ENCODE measurements around the gene BRWD1. TPM values are rescaled to one million over a fixed set of nuclear protein-coding genes. Genes with fewer than 3 reads are reported as not detected.
"Not testable (repeated sequence)": the region's sequence is repeated elsewhere in the genome, so short reads cannot be mapped to it uniquely, and the experiment has no call there.

Gene BRWD1
- total and polyA plus RNA-seq, 2 of the 13 experiments (the other 11 are each of a cell fraction or from before 2014, with no cell fraction given): 13.9 to 28.0 TPM

GRCh38 chr21:39136711-39137110 lies 176.7 kb downstream of the BRWD1 start:
- H3K4me1 ChIP-seq (ENCODE audit: insufficient read depth, low read length): peaks cover 59% of the 10 kb centered on the region
- 0 out of 2 replicates have a peak, but pooled peaks have one; percentile 0 for TF ChIP-seq ZNF121 (CRISPR knock-in tag; IDR thresholded peaks at IDR 0.05)
- no peak for TF ChIP-seq LRRFIP1 (CRISPR knock-in tag; conservative IDR thresholded peaks at IDR 0.05)
- H3K79me2 ChIP-seq (ENCODE audit: insufficient read depth, low read length): no peaks in the 10 kb centered on the region
- H3K27me3 ChIP-seq (ENCODE audit: control insufficient read depth in 1 of 2, insufficient read depth in 2 of 2, low read length in 2 of 2): peaks cover 0 to 12% of the 10 kb centered on the region in 2 experiments; a peak in 1 of 5 replicates
- 84% methylated on average over 3 of the region's 5 CpGs for WGBS (ENCODE audit: low lambda C conversion rate)
- no TSS peak for BruUV-seq (replicated peaks)
- in situ Hi-C loops (cut with HindIII; ENCODE audit: extremely low pct_ligation_motif_present, low pct_unique_long_range_greater_than_20kb): loop anchor here (5.0 to 10.0 kb wide), 3 partner anchors 49 to 632 kb away; no protein-coding TSS in a partner anchor
- H3K9me3 ChIP-seq (ENCODE audit: low read length): no peaks in the 10 kb centered on the region
- intact Hi-C loops (cut with micrococcal nuclease; ENCODE audit: unreplicated experiment): loop anchor here (5.0 to 10.0 kb wide), 2 partner anchors 314 to 332 kb away; partner anchors contain the start of gene ETS2
- no peak overlapping the region for H3K27ac ChIP-seq (ENCODE audit: extremely low read length, insufficient read depth, low read length)
- POLR2A ChIA-PET: no interaction called here
- ATAC-seq: no peak
- CTCF ChIA-PET (ENCODE audit: low intra/inter-chr PET ratio, low total read pairs): interaction anchor here (1.1 to 2.5 kb wide), 4 partner anchors 48 to 631 kb away, joined by 4 to 23 read pairs (median 4); no protein-coding TSS in a partner anchor
- H3K4me2 ChIP-seq (ENCODE audit: low read depth, low read length): no peak overlapping the region
- no peak overlapping the region for H3K4me3 ChIP-seq (replicated peaks in 1 of 3; ENCODE audit: insufficient read depth in 1 of 3, low read depth in 2 of 3, low read length in 3 of 3)
- H3K36me3 ChIP-seq (replicated peaks in 1 of 2; ENCODE audit: control insufficient read depth in 1 of 2, insufficient read depth in 2 of 2, low read length in 2 of 2): no peaks in the 10 kb centered on the region
- H3K9ac ChIP-seq (ENCODE audit: insufficient read depth, low read depth, low read length): no peak overlapping the region
- no peak for DNase-seq (ENCODE audit: low spot score)
- H4K20me1 ChIP-seq (ENCODE audit: insufficient read depth, low read length): no peaks in the 10 kb centered on the region
- FAIRE-seq: no peak
- no peak overlapping the region for H2AFZ ChIP-seq (ENCODE audit: low read length)

- peak; percentile 43 for DNase-seq (ENCODE audit: low spot score)
- BruUV-seq (replicated peaks); H3K79me2 ChIP-seq (ENCODE audit: insufficient read depth, low read length); H2AFZ ChIP-seq (ENCODE audit: low read length); POLR2A ChIA-PET; H3K36me3 ChIP-seq (replicated peaks in 1 of 2; ENCODE audit: control insufficient read depth in 1 of 2, insufficient read depth in 2 of 2, low read length in 2 of 2); H3K27me3 ChIP-seq (ENCODE audit: control insufficient read depth in 1 of 2, insufficient read depth in 2 of 2, low read length in 2 of 2); H3K4me3 ChIP-seq (replicated peaks in 1 of 3; ENCODE audit: insufficient read depth in 1 of 3, low read depth in 2 of 3, low read length in 3 of 3); H3K27ac ChIP-seq (ENCODE audit: extremely low read length, insufficient read depth, low read length); H3K9ac ChIP-seq (ENCODE audit: insufficient read depth, low read depth, low read length); H3K9me3 ChIP-seq (ENCODE audit: low read length); H4K20me1 ChIP-seq (ENCODE audit: insufficient read depth, low read length); H3K4me2 ChIP-seq (ENCODE audit: low read depth, low read length); TF ChIP-seq FOXA1 (IDR thresholded peaks at IDR 0.05): not testable (repeated sequence)
- WGBS (ENCODE audit: low lambda C conversion rate): 66% methylated on average over 4 of the region's 8 CpGs
- FAIRE-seq: peak; percentile 72
- intact Hi-C loops (cut with micrococcal nuclease; ENCODE audit: unreplicated experiment): loop anchor here (5.0 to 10.0 kb wide), 2 partner anchors 314 to 331 kb away; partner anchors contain the start of gene ETS2
- in situ Hi-C loops (cut with HindIII; ENCODE audit: extremely low pct_ligation_motif_present, low pct_unique_long_range_greater_than_20kb): loop anchor here (5.0 to 10.0 kb wide), 3 partner anchors 49 to 631 kb away; no protein-coding TSS in a partner anchor
- ATAC-seq: peak; percentile 84
- TF ChIP-seq STAG1 (CRISPR knock-in tag; IDR thresholded peaks at IDR 0.05): peak; percentile 83
- peak; percentile 49; the same call in 1 of the 2 replicates for TF ChIP-seq ZBTB33 (CRISPR knock-in tag; IDR thresholded peaks at IDR 0.05)
- 0 out of 2 replicates have a peak, but pooled peaks have one; percentile 35 for TF ChIP-seq RAD21 (CRISPR knock-in tag; IDR thresholded peaks at IDR 0.05)
- TF ChIP-seq CTCF (CRISPR knock-in tag; IDR thresholded peaks at IDR 0.05): peak; percentile 67
- 0 out of 2 replicates have a peak, but pooled peaks have one; percentile 19 for TF ChIP-seq FOXA1 (CRISPR knock-in tag; IDR thresholded peaks at IDR 0.05)
- TF ChIP-seq SMC3 (IDR thresholded peaks at IDR 0.05; ENCODE audit: low read length): peak; percentile 78
- H3K4me1 ChIP-seq (ENCODE audit: insufficient read depth, low read length): peaks cover 65% of the 10 kb centered on the region
- CTCF ChIA-PET (ENCODE audit: low intra/inter-chr PET ratio, low total read pairs): interaction anchor here (1.1 kb wide), 1 partner anchor 47 kb away, joined by 4 read pairs; no protein-coding TSS in a partner anchor
Observed at GRCh38 chr21:39136138-39136537, 177.3 kb downstream of the BRWD1 start.
